H9 (cell line): Measurements from ENCODE around the gene ADH5. TPM values are rescaled to one million over a fixed set of nuclear protein-coding genes. Genes with fewer than 3 reads are reported as not detected.

Source experiments
- DNase-seq: peaks from one replicate; pipeline ENCODE4 v3.0.0-alpha.2; 2017
- H2AFZ ChIP-seq: one replicate; pipeline ENCODE4 v1.6.1; 2013; ENCODE audit warnings: mild to moderate bottlenecking, low read length, control low read depth, moderate library complexity
- H2AK5ac ChIP-seq: 2 replicates; pipeline ENCODE4 v1.6.1; 2013; ENCODE audit warnings: low read length, control low read depth, mixed read lengths; ENCODE audit not compliant: insufficient read length
- H2BK120ac ChIP-seq: one replicate; pipeline ENCODE4 v1.6.1; 2013; ENCODE audit warnings: low read depth, mild to moderate bottlenecking, low read length, control low read depth, inconsistent platforms; ENCODE audit not compliant: poor library complexity, severe bottlenecking
- H2BK12ac ChIP-seq: 2 replicates; pipeline ENCODE4 v1.6.1; 2013; ENCODE audit warnings: low read length, control low read depth, mixed read lengths, low read depth; ENCODE audit not compliant: insufficient read length
- H2BK15ac ChIP-seq: 2 replicates; pipeline ENCODE4 v1.6.1; 2013; ENCODE audit warnings: low read depth, low read length, control low read depth
- H2BK20ac ChIP-seq: one replicate; pipeline ENCODE4 v1.6.1; 2013; ENCODE audit warnings: low read depth, mild to moderate bottlenecking, low read length, control low read depth, inconsistent platforms; ENCODE audit not compliant: poor library complexity, severe bottlenecking
- H2BK5ac ChIP-seq: 2 replicates; pipeline ENCODE4 v1.6.1; 2013; ENCODE audit warnings: low read length, control low read depth, mixed read lengths; ENCODE audit not compliant: insufficient read length
- H3K14ac ChIP-seq: 2 replicates; pipeline ENCODE4 v1.6.1; 2013; ENCODE audit warnings: low read length, control low read depth; ENCODE audit not compliant: insufficient read depth
- H3K18ac ChIP-seq: 2 replicates; pipeline ENCODE4 v1.6.1; 2013; ENCODE audit warnings: low read depth, mild to moderate bottlenecking, mixed read lengths, low read length, control low read depth; ENCODE audit not compliant: insufficient read length
- H3K23ac ChIP-seq: 2 replicates; pipeline ENCODE4 v1.6.1; 2013; ENCODE audit warnings: low read length, control low read depth, mixed read lengths, low read depth; ENCODE audit not compliant: insufficient read length
- H3K23me2 ChIP-seq: 2 replicates; pipeline ENCODE4 v1.6.1; 2013; ENCODE audit warnings: low read depth, mild to moderate bottlenecking, mixed read lengths, low read length, control low read depth; ENCODE audit not compliant: insufficient read length, poor library complexity, severe bottlenecking
- H3K27ac ChIP-seq: 2 replicates; pipeline ENCODE4 v1.5.1; 2013; ENCODE audit warnings: low read length, control low read depth, mixed read lengths, low read depth; ENCODE audit not compliant: insufficient read length
- H3K27me3 ChIP-seq: 2 replicates; pipeline ENCODE4 v1.6.1; 2013; ENCODE audit warnings: low read length, control low read depth, inconsistent platforms; ENCODE audit not compliant: insufficient read depth
- H3K4ac ChIP-seq: 2 replicates; pipeline ENCODE4 v1.6.1; 2013; ENCODE audit warnings: low read depth, mild to moderate bottlenecking, control low read depth, inconsistent platforms, low read length, moderate library complexity
- H3K4me1 ChIP-seq: 2 replicates; pipeline ENCODE4 v1.6.1; 2013; ENCODE audit warnings: low read length, control low read depth, inconsistent platforms; ENCODE audit not compliant: insufficient read depth
- H3K4me2 ChIP-seq: 2 replicates; pipeline ENCODE4 v1.6.1; 2013; ENCODE audit warnings: low read length, control low read depth, mixed read lengths; ENCODE audit not compliant: insufficient read length, insufficient read depth
- H3K56ac ChIP-seq: 2 replicates; pipeline ENCODE4 v1.6.1; 2013; ENCODE audit warnings: low read depth, mild to moderate bottlenecking, mixed read lengths, low read length, control low read depth; ENCODE audit not compliant: insufficient read length
- H3K79me1 ChIP-seq: 2 replicates; pipeline ENCODE4 v1.6.1; 2013; ENCODE audit warnings: low read depth, mild to moderate bottlenecking, moderate library complexity, low read length, control low read depth, inconsistent platforms; ENCODE audit not compliant: insufficient read depth, poor library complexity, severe bottlenecking
- H3K79me2 ChIP-seq: 2 replicates; pipeline ENCODE4 v1.6.1; 2013; ENCODE audit warnings: low read length, control low read depth, inconsistent platforms; ENCODE audit not compliant: insufficient read depth
- H3K9ac ChIP-seq: 2 replicates; pipeline ENCODE4 v1.6.1; 2013; ENCODE audit warnings: low read length, control low read depth, mixed read lengths; ENCODE audit not compliant: insufficient read length; ENCODE audit errors: extremely low read depth
- H3K9me3 ChIP-seq: one replicate; pipeline ENCODE4 v1.6.1; 2013; ENCODE audit warnings: low read depth, low read length, inconsistent platforms; ENCODE audit not compliant: control insufficient read depth
- H3T11ph ChIP-seq: one replicate; pipeline ENCODE4 v1.6.1; 2013; ENCODE audit warnings: mild to moderate bottlenecking, low read length, control low read depth, inconsistent platforms
- H4K20me1 ChIP-seq: one replicate; pipeline ENCODE4 v1.6.1; 2013; ENCODE audit not compliant: control insufficient read depth, insufficient read length, insufficient read depth
- H4K5ac ChIP-seq: 2 replicates; pipeline ENCODE4 v1.6.1; 2013; ENCODE audit warnings: low read depth, mild to moderate bottlenecking, mixed read lengths, low read length, control low read depth; ENCODE audit not compliant: insufficient read length
- H4K8ac ChIP-seq: replicated peaks from 2 replicates; pipeline ENCODE4 v1.6.1; 2013; ENCODE audit warnings: low read length, control low read depth, mixed read lengths, low read depth; ENCODE audit not compliant: insufficient read length
- H4K91ac ChIP-seq: 2 replicates; pipeline ENCODE4 v1.6.1; 2013; ENCODE audit warnings: low read depth, mild to moderate bottlenecking, moderate library complexity, mixed read lengths, low read length, control low read depth; ENCODE audit not compliant: insufficient read length
- H3K27ac Mint-ChIP-seq, 3 experiments: 2 replicates in 2 of 3; 3 replicates in 1 of 3; pipeline ENCODE4 v1.8.0; 2020 to 2021; ENCODE audit warnings: mixed read lengths in 3 of 3, mild to moderate bottlenecking in 1 of 3, moderate library complexity in 1 of 3
- H3K27me3 Mint-ChIP-seq: 2 replicates; pipeline ENCODE4 v1.8.0; 2021; ENCODE audit warnings: low read depth, mild to moderate bottlenecking, moderate library complexity, mixed read lengths
- H3K36me3 Mint-ChIP-seq, 3 experiments: 2 replicates in 2 of 3; 3 replicates in 1 of 3; pipeline ENCODE4 v1.8.0; 2020 to 2021; ENCODE audit warnings: low read depth in 3 of 3, mixed read lengths in 3 of 3; ENCODE audit not compliant: insufficient read depth in 1 of 3
- H3K4me1 Mint-ChIP-seq, 2 experiments: 2 replicates each; pipeline ENCODE4 v1.8.0; 2020; ENCODE audit warnings: mixed read lengths in 2 of 2
- H3K4me3 Mint-ChIP-seq, 2 experiments: 2 replicates in 1 of 2; 3 replicates in 1 of 2; pipeline ENCODE4 v1.8.0; 2020 to 2021; ENCODE audit warnings: mild to moderate bottlenecking in 2 of 2, mixed read lengths in 2 of 2, moderate library complexity in 1 of 2
- H3K9me3 Mint-ChIP-seq, 2 experiments: 2 replicates in 1 of 2; 3 replicates in 1 of 2; pipeline ENCODE4 v1.8.0; 2020; ENCODE audit warnings: mild to moderate bottlenecking in 2 of 2, mixed read lengths in 2 of 2, moderate library complexity in 1 of 2
- CTCF ChIP-seq: fragments of 200-600 bp; sonication (generic); conservative IDR thresholded peaks from 3 replicates; pipeline ENCODE4 v1.8.0; 2021; ENCODE audit warnings: antibody characterized with exemption, mild to moderate bottlenecking
- WGBS: extraction: QIAGEN DNeasy Blood & Tissue Kit; methylation state at CpG from one replicate; pipeline ENCODE4 v1.1.7; 2013; ENCODE audit warnings: missing lambda C conversion rate, low lambda C conversion rate, mixed read lengths; ENCODE audit not compliant: insufficient read length; ENCODE audit errors: extremely low coverage; 5-methylcytosine and 5-hydroxymethylcytosine counted together
- long read RNA-seq: library from polyadenylated mRNA; unstranded; transcript quantifications from one replicate; pipeline ENCODE4 v2.0.0, GENCODE V29; 2020
- total RNA-seq: library from RNA; stranded (reverse); gene quantifications from 2 replicates; pipeline ENCODE4 v1.2.1, GENCODE V29; 2021

ADH5 gene
- total RNA-seq = 284 and 285 TPM in 2 replicates
- long read RNA-seq, transcript ADH5-208 (6 exons, 1,909 nt) = minor isoform, 13 of 1,038 reads
- long read RNA-seq, transcript ADH5-201 (9 exons, 2,615 nt) = major isoform, 942 of 1,038 reads
- long read RNA-seq, partial matches to known transcripts = 56 of 1,038 reads
- long read RNA-seq, other reads (novel, unspliced or antisense) = 25 of 1,038 reads

DNA sequence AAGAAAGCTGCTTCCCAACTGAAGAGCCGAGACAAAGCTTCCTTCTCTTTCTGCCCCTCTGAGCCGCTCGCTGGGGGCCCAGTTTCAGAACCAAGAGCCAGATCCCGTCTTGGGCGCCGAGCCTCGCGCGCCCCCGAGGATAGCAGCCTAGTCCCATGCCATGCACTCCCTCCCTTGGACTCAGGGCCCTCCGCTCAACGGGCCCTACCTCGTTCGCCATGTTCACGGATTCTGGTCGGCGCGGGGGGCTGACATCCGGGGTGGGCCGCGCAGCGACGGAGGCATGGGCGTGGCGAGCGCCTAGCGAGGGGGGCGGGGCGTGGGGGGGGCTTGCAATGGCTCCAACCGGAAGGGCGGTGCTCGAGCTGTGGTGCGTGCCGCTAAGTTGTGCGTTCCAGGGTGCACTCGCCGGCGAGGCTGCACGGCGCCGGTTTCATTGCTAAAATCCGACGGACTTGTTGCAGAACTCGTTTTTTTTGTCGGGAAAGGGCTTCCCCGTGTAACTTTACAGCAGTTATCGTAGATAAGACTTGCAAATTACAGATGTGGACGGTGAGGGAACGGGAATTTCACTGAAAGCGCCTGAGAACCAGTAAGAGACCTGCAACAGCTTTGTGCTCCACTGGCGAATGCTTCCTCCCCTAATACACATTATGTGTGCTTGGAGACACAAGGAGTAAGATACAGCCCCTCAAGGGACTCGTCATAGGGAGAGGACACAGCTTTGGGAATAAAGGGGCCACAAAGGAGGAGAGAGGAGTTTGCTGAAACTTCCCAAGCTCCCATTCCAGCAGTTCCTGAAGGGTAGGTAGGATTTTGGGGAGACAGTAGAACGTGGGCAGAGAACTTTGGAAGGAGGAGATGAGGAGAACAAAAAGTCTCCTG lies at the start of gene ADH5:
TSS of gene ADH5 (minus strand) at position 308 of the 885 bp plus-strand sequence. CDS start at position 220, 88 bp downstream.
- Histone ChIP-seq H4K20me1 (no peaks in the 10 kb centered on the region), H3K23ac (no peak within 1 kb of the TSS), H3K4me2 (peak within 1 kb of the TSS; percentile 96), H3K9ac (peak within 1 kb of the TSS; percentile 98), H2AK5ac (no peak within 1 kb of the TSS), H3T11ph (no peak within 1 kb of the TSS), H3K79me1 (no peaks in the 10 kb centered on the region), H2BK5ac (peak within 1 kb of the TSS; percentile 49), H2AFZ (peak within 1 kb of the TSS; percentile 68), H3K23me2 (peaks cover 8% of the 10 kb centered on the region), H4K91ac (no peak within 1 kb of the TSS), H3K27me3 (no peaks in the 10 kb centered on the region), H3K79me2 (peaks cover 9% of the 10 kb centered on the region), H3K14ac (peak within 1 kb of the TSS; percentile 98), H2BK12ac (no peak within 1 kb of the TSS), H2BK120ac (no peak within 1 kb of the TSS), H4K8ac (peak within 1 kb of the TSS; percentile 90), H3K27ac (peak within 1 kb of the TSS; percentile 64), H2BK15ac (no peak within 1 kb of the TSS), H3K4me1 (no peaks in the 10 kb centered on the region), H3K9me3 (no peaks in the 10 kb centered on the region), H3K18ac (peak within 1 kb of the TSS; percentile 96), H3K4ac (no peak within 1 kb of the TSS; the same call in 1 of the 2 replicates), H3K56ac (peak within 1 kb of the TSS; percentile 63), H2BK20ac (no peak within 1 kb of the TSS), H4K5ac (peak within 1 kb of the TSS; percentile 89)
- no peaks in the 10 kb centered on the region; a peak in 1 of 5 replicates for H3K9me3 Mint-ChIP-seq
- peaks cover 32% of the 10 kb centered on the region in 2 experiments for H3K4me1 Mint-ChIP-seq
- no peak for TF ChIP-seq CTCF
- WGBS = no CpG with 5 or more reads among the region's 53 CpGs
- H3K36me3 Mint-ChIP-seq = peaks cover 14 to 33% (median 23%) of the 10 kb centered on the region in 3 experiments
- no peaks in the 10 kb centered on the region for H3K27me3 Mint-ChIP-seq
- peak; percentile 89 for DNase-seq
- peak within 1 kb of the TSS; percentile 99 to 100 (median 100) for H3K27ac Mint-ChIP-seq
- peak within 1 kb of the TSS; percentile 94 to 95 for H3K4me3 Mint-ChIP-seq
